ENCODE data around the gene VSTM4.

VSTM4 gene

DNA sequence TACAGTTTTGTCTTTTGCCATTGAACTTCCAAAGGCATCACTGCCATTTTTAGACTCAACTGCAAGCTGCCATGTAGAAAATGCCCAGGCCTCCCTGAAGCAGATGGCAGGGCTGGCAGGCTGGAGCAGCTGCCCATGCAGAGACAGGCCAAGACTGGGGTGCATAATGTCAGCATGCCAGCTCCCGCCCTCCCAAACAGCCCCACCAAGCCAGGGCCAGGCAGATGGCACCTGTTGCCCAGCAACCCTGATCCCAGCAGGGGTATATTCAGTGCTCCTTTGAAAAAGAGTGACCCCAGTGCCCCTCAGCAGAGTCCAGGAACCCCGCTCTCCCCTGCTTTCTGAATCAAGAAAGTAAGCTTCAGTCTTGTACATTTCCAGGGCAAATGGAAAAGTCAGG is 32.6 kb downstream of the VSTM4 start:
- no peaks in the 10 kb centered on the region for H3K4me1 ChIP-seq (ENCODE audit: insufficient read depth, low read length, poor library complexity, severe bottlenecking)
- H3K27me3 ChIP-seq (ENCODE audit: insufficient read depth, low read length, poor library complexity, severe bottlenecking): no peaks in the 10 kb centered on the region
- H3K9me3 ChIP-seq (ENCODE audit: insufficient read depth, low read depth, low read length): 0 out of 2 replicates have a peak, but pooled peaks cover 6% of the 10 kb centered on the region
- no peaks in the 10 kb centered on the region for H3F3A ChIP-seq (ENCODE audit: low read depth)
- H4K20me1 ChIP-seq (ENCODE audit: insufficient read depth, low read length, poor library complexity, severe bottlenecking): no peaks in the 10 kb centered on the region
- no peak overlapping the region for H3K4me3 ChIP-seq (ENCODE audit: low read length, poor library complexity, severe bottlenecking)
- H3K79me2 ChIP-seq (ENCODE audit: insufficient read depth, low read length): no peaks in the 10 kb centered on the region
- H3K4me2 ChIP-seq (ENCODE audit: low read depth, low read length, poor library complexity, severe bottlenecking): no peak overlapping the region
- H3K9ac ChIP-seq (ENCODE audit: low read depth, low read length, poor library complexity, severe bottlenecking): no peak overlapping the region
- no peaks in the 10 kb centered on the region for H3K36me3 ChIP-seq (ENCODE audit: insufficient read depth, low read length)
- H2AFZ ChIP-seq (ENCODE audit: low read length): no peak overlapping the region
- no peak for TF ChIP-seq EZH2phosphoT487 (IDR thresholded peaks at IDR 0.05; ENCODE audit: borderline replicate concordance)
- TF ChIP-seq, protein P1, sequence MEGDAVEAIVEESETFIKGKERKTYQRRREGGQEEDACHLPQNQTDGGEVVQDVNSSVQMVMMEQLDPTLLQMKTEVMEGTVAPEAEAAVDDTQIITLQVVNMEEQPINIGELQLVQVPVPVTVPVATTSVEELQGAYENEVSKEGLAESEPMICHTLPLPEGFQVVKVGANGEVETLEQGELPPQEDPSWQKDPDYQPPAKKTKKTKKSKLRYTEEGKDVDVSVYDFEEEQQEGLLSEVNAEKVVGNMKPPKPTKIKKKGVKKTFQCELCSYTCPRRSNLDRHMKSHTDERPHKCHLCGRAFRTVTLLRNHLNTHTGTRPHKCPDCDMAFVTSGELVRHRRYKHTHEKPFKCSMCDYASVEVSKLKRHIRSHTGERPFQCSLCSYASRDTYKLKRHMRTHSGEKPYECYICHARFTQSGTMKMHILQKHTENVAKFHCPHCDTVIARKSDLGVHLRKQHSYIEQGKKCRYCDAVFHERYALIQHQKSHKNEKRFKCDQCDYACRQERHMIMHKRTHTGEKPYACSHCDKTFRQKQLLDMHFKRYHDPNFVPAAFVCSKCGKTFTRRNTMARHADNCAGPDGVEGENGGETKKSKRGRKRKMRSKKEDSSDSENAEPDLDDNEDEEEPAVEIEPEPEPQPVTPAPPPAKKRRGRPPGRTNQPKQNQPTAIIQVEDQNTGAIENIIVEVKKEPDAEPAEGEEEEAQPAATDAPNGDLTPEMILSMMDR (conservative IDR thresholded peaks at IDR 0.05; ENCODE audit: low read length): no peak
- H3K9me2 ChIP-seq (replicated peaks; ENCODE audit: low read depth, low read length): no peaks in the 10 kb centered on the region

DNA sequence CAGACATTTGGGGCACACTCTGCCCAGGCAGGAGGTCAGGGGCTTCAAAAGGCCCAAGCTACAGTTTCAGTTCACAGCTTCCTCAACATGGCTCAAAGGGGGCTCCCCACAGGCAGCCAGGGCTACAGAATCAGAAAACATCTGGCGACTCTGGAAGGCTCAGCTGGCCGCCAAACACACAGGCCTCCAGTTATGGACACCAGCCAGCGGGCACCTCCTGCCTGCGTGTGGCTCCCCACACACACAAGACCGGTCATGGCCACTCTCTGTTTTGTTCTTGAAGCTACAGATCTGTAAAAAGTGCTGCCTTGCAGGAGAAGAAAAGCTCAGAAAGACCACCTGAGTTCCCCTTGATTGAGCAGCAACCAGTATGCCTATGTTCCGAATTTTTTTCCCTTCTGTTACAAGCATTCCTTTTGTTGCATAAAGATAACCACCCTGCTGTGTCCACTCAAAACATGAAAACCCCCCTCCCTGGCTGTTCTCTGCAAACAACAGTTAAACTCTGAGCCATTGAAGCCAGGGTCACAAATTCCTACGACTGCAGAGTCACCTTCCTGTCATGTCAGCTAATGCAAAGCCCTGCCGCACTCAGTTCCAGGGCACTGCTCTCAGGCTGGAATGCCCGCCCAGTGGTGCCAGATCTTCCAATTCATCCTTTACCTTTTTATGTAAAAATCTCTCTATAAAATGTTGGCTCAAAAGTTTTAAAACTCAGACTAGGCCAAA is 33.6 kb downstream of the VSTM4 start:
- TF ChIP-seq EZH2phosphoT487 (IDR thresholded peaks at IDR 0.05; ENCODE audit: borderline replicate concordance): no peak
- TF ChIP-seq, protein P1 (conservative IDR thresholded peaks at IDR 0.05; ENCODE audit: low read length): no peak
- Histone ChIP-seq H3K4me1 (ENCODE audit: insufficient read depth, low read length, poor library complexity, severe bottlenecking) (no peaks in the 10 kb centered on the region), H3K9ac (ENCODE audit: low read depth, low read length, poor library complexity, severe bottlenecking) (no peak overlapping the region), H3K9me2 (replicated peaks; ENCODE audit: low read depth, low read length) (no peaks in the 10 kb centered on the region), H3K27me3 (ENCODE audit: insufficient read depth, low read length, poor library complexity, severe bottlenecking) (no peaks in the 10 kb centered on the region), H4K20me1 (ENCODE audit: insufficient read depth, low read length, poor library complexity, severe bottlenecking) (no peaks in the 10 kb centered on the region), H3K9me3 (ENCODE audit: insufficient read depth, low read depth, low read length) (0 out of 2 replicates have a peak, but pooled peaks cover 6% of the 10 kb centered on the region), H3K4me2 (ENCODE audit: low read depth, low read length, poor library complexity, severe bottlenecking) (no peak overlapping the region), H3K4me3 (ENCODE audit: low read length, poor library complexity, severe bottlenecking) (no peak overlapping the region), H3K79me2 (ENCODE audit: insufficient read depth, low read length) (no peaks in the 10 kb centered on the region), H2AFZ (ENCODE audit: low read length) (no peak overlapping the region), H3K36me3 (ENCODE audit: insufficient read depth, low read length) (no peaks in the 10 kb centered on the region), H3F3A (ENCODE audit: low read depth) (no peaks in the 10 kb centered on the region)

DNA sequence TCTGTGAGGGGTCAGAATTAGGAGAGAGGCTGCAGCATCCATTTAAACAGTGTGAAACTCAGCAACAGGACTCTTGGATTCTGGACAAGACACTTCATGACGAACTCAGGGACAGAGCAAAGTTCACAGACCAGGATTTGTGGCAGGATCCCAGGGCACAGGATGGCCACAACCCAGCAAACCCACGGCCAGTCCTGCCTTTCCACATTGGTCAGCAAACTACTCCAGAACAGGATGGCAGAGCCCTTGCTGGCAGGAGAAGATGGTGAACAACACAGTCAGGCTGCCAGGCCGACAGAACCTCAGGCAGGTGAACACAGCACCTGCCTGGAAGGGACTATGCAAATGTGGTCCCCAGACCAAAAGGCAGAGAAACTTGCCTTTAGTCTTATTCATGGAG is 34.4 kb downstream of the VSTM4 start:
- H3K36me3 ChIP-seq (ENCODE audit: insufficient read depth, low read length): no peaks in the 10 kb centered on the region
- no peaks in the 10 kb centered on the region for H3K9me2 ChIP-seq (replicated peaks; ENCODE audit: low read depth, low read length)
- H3K4me3 ChIP-seq (ENCODE audit: low read length, poor library complexity, severe bottlenecking): no peak overlapping the region
- no peaks in the 10 kb centered on the region for H4K20me1 ChIP-seq (ENCODE audit: insufficient read depth, low read length, poor library complexity, severe bottlenecking)
- no peaks in the 10 kb centered on the region for H3F3A ChIP-seq (ENCODE audit: low read depth)
- H3K4me2 ChIP-seq (ENCODE audit: low read depth, low read length, poor library complexity, severe bottlenecking): no peak overlapping the region
- no peak overlapping the region for H2AFZ ChIP-seq (ENCODE audit: low read length)
- H3K9me3 ChIP-seq (ENCODE audit: insufficient read depth, low read depth, low read length): no peaks in the 10 kb centered on the region
- no peaks in the 10 kb centered on the region for H3K79me2 ChIP-seq (ENCODE audit: insufficient read depth, low read length)
- no peak for TF ChIP-seq EZH2phosphoT487 (IDR thresholded peaks at IDR 0.05; ENCODE audit: borderline replicate concordance)
- TF ChIP-seq, protein P1 (conservative IDR thresholded peaks at IDR 0.05; ENCODE audit: low read length): no peak
- H3K27me3 ChIP-seq (ENCODE audit: insufficient read depth, low read length, poor library complexity, severe bottlenecking): no peaks in the 10 kb centered on the region
- H3K4me1 ChIP-seq (ENCODE audit: insufficient read depth, low read length, poor library complexity, severe bottlenecking): no peaks in the 10 kb centered on the region
- no peak overlapping the region for H3K9ac ChIP-seq (ENCODE audit: low read depth, low read length, poor library complexity, severe bottlenecking)

Measured in Loucy (cell line).